Naive thymus-derived CD8-positive, alpha-beta T cell (primary cell): ENCODE data around the gene SNAP47. TPM values are rescaled to one million over a fixed set of nuclear protein-coding genes. Genes with fewer than 3 reads are reported as not detected.

ENCODE experiments used
- ATAC-seq, 2 donors: fragments of 150-1000 bp; cut with Tn5 transposase in 1 of 2; sonication (Bioruptor Pico), chemical (Tn5 transposase) in 1 of 2; 1 replicate in 1 of 2; 2 replicates in 1 of 2; pipeline ENCODE4 v1.10.0; 2021; ENCODE audit warnings: mild to moderate bottlenecking in 2 of 2, moderate library complexity in 2 of 2
- POLR2A ChIA-PET: fragments of 350-600 bp; sonication (Branson Sonifier 250); formaldehyde crosslinking; loops from one replicate; lab custom pipeline; 2021; ENCODE audit warnings: antibody characterized with exemption; lab: Charles Lee
- DNase-seq, 10 donors: peaks; one replicate each; pipeline versions ENCODE4 v3.0.0 to v3.0.0-alpha.2; 2020 to 2022
- H3K27ac Mint-ChIP-seq, 10 donors: one replicate each; pipeline ENCODE4 v1.8.0; 2020 to 2022; ENCODE audit warnings: mild to moderate bottlenecking in 10 of 10, mixed read lengths in 10 of 10, moderate library complexity in 4 of 10, inconsistent platforms in 1 of 10
- H3K27me3 Mint-ChIP-seq, 5 donors: one replicate each; pipeline ENCODE4 v1.8.0; 2021 to 2022; ENCODE audit warnings: mixed read lengths in 5 of 5
- H3K36me3 Mint-ChIP-seq, 3 donors: one replicate each; pipeline ENCODE4 v1.8.0; 2020 to 2022; ENCODE audit warnings: mixed read lengths in 3 of 3, mild to moderate bottlenecking in 2 of 3, inconsistent platforms in 1 of 3
- H3K4me1 Mint-ChIP-seq, 4 donors: one replicate each; pipeline ENCODE4 v1.8.0; 2021 to 2022; ENCODE audit warnings: mixed read lengths in 4 of 4
- H3K4me3 Mint-ChIP-seq, 10 donors: one replicate each; pipeline ENCODE4 v1.8.0; 2020 to 2022; ENCODE audit warnings: mild to moderate bottlenecking in 10 of 10, mixed read lengths in 10 of 10, moderate library complexity in 6 of 10, inconsistent platforms in 1 of 10
- H3K9me3 Mint-ChIP-seq, 9 donors: one replicate each; pipeline ENCODE4 v1.8.0; 2020 to 2022; ENCODE audit warnings: mixed read lengths in 9 of 9, mild to moderate bottlenecking in 3 of 9, inconsistent platforms in 1 of 9, moderate library complexity in 1 of 9
- polyA plus RNA-seq, 3 donors: library from polyadenylated mRNA; unstranded; fragments of 300-500 nt; fragmentation: Illumina TruSeq; gene quantifications; one replicate each; pipeline ENCODE4 v1.2.3, GENCODE V29; 2021
- total RNA-seq, 8 experiments: library from RNA in 2 of 8; stranded (reverse) in 2 of 8; gene quantifications; one replicate each; pipeline ENCODE4 v1.2.3 and lab custom pipeline; 2021 to 2026

SNAP47 gene
- total and polyA plus RNA-seq, 5 experiments from 2014 or later = 25.0 to 46.6 (median 40.0) TPM

- H3K27ac Mint-ChIP-seq = peak overlapping the region; percentile 87 to 96 (median 92)
- peak; percentile 2 to 8 for ATAC-seq
- DNase-seq = peak in 1 of 10 donors; percentile 35
- peak overlapping the region; percentile 59 to 86 (median 76) for H3K4me3 Mint-ChIP-seq
- POLR2A ChIA-PET = interaction anchor here (0.7 to 3.4 kb wide), 12 partner anchors 8 to 418 kb away, joined by 3 to 38 read pairs (median 7); partner anchors contain the start of genes ARF1, IBA57, JMJD4 and SNAP47
- no peaks in the 10 kb centered on the region for H3K27me3 Mint-ChIP-seq
- H3K4me1 Mint-ChIP-seq = peaks cover 33 to 79% (median 71%) of the 10 kb centered on the region in 4 donors
- no peaks in the 10 kb centered on the region for H3K9me3 Mint-ChIP-seq
- peaks cover 0 to 13% (median 10%) of the 10 kb centered on the region in 3 donors for H3K36me3 Mint-ChIP-seq
Measured at GRCh38 chr1:227766653-227767277, 31.5 kb downstream of the SNAP47 start.

- POLR2A ChIA-PET = interaction anchor here (1.0 to 3.0 kb wide), 3 partner anchors 19 to 103 kb away, joined by 4 to 38 read pairs (median 6); no protein-coding TSS in a partner anchor
- no peaks in the 10 kb centered on the region for H3K27me3 Mint-ChIP-seq
- peak overlapping the region; percentile 45 to 86 (median 74) for H3K4me3 Mint-ChIP-seq
Measured at GRCh38 chr1:227767401-227768124, 32.3 kb downstream of the SNAP47 start.

GRCh38 chr1:227768125-227768439, 32.8 kb downstream of the SNAP47 start:
- Mint-ChIP-seq H3K27me3 (no peaks in the 10 kb centered on the region), H3K36me3 (peaks cover 0 to 13% (median 10%) of the 10 kb centered on the region in 3 donors), H3K4me1 (peaks cover 36 to 79% (median 67%) of the 10 kb centered on the region in 4 donors), H3K4me3 (peak overlapping the region in 2 of 10 donors; percentile 30 to 73), H3K9me3 (no peaks in the 10 kb centered on the region), H3K27ac (peak overlapping the region in 1 of 10 donors; percentile 40)
- no peak for ATAC-seq
- POLR2A ChIA-PET = interaction anchor here (1.0 to 1.2 kb wide), 2 partner anchors 20 to 102 kb away, joined by 4 to 6 read pairs; no protein-coding TSS in a partner anchor
- DNase-seq = peak in 1 of 10 donors; percentile 46

More at GRCh38 chr1:227767401-227768124, 32.3 kb downstream of the SNAP47 start:
- ATAC-seq (no peak), DNase-seq (no peak)
- H3K36me3 Mint-ChIP-seq = peaks cover 0 to 13% (median 10%) of the 10 kb centered on the region in 3 donors
- H3K27ac Mint-ChIP-seq = peak overlapping the region in 9 of 10 donors; percentile 59 to 96 (median 88)
- H3K9me3 Mint-ChIP-seq = no peaks in the 10 kb centered on the region
- peaks cover 34 to 79% (median 68%) of the 10 kb centered on the region in 4 donors for H3K4me1 Mint-ChIP-seq

GRCh38 chr1:227768640-227769039, 33.4 kb downstream of the SNAP47 start:
- Mint-ChIP-seq H3K27me3 (no peaks in the 10 kb centered on the region), H3K9me3 (no peaks in the 10 kb centered on the region), H3K4me3 (no peak overlapping the region), H3K4me1 (peaks cover 36 to 79% (median 67%) of the 10 kb centered on the region in 4 donors), H3K36me3 (peaks cover 0 to 13% (median 10%) of the 10 kb centered on the region in 3 donors), H3K27ac (peak overlapping the region in 4 of 10 donors; percentile 27 to 71 (median 67))
- DNase-seq (peak in 1 of 10 donors; percentile 34), ATAC-seq (no peak)
- POLR2A ChIA-PET = interaction anchor here (1.0 to 1.2 kb wide), 2 partner anchors 19 to 102 kb away, joined by 4 to 6 read pairs; no protein-coding TSS in a partner anchor

- H3K4me1 Mint-ChIP-seq = peaks cover 36 to 79% (median 67%) of the 10 kb centered on the region in 4 donors
- H3K4me3 Mint-ChIP-seq = no peak overlapping the region
- H3K9me3 Mint-ChIP-seq = no peaks in the 10 kb centered on the region
- DNase-seq (peak in 1 of 10 donors; percentile 43), ATAC-seq (no peak)
- H3K27me3 Mint-ChIP-seq = no peaks in the 10 kb centered on the region
- POLR2A ChIA-PET = interaction anchor here (1.2 kb wide), 1 partner anchor 19 kb away, joined by 6 read pairs; no protein-coding TSS in a partner anchor
- H3K27ac Mint-ChIP-seq = peak overlapping the region in 3 of 10 donors; percentile 14 to 70 (median 27)
- H3K36me3 Mint-ChIP-seq = peaks cover 0 to 13% (median 10%) of the 10 kb centered on the region in 3 donors
Measured at GRCh38 chr1:227769047-227769935, 34.1 kb downstream of the SNAP47 start.

GRCh38 chr1:227769936-227770494, 34.8 kb downstream of the SNAP47 start:
- ATAC-seq (no peak), DNase-seq (peak in 1 of 10 donors; percentile 52)
- POLR2A ChIA-PET = no interaction called here
- H3K27ac Mint-ChIP-seq = no peak overlapping the region
- no peak overlapping the region for H3K4me3 Mint-ChIP-seq
- H3K9me3 Mint-ChIP-seq = no peaks in the 10 kb centered on the region
- H3K4me1 Mint-ChIP-seq = peaks cover 40 to 78% (median 67%) of the 10 kb centered on the region in 4 donors
- no peaks in the 10 kb centered on the region for H3K27me3 Mint-ChIP-seq
- H3K36me3 Mint-ChIP-seq = peaks cover 0 to 13% (median 10%) of the 10 kb centered on the region in 3 donors

GRCh38 chr1:227770812-227771211, 35.6 kb downstream of the SNAP47 start:
- DNase-seq = peak in 1 of 10 donors; percentile 57
- peaks cover 0 to 13% (median 10%) of the 10 kb centered on the region in 3 donors for H3K36me3 Mint-ChIP-seq

GRCh38 chr1:227771326-227771725, 36.1 kb downstream of the SNAP47 start:
- Mint-ChIP-seq H3K27me3 (no peaks in the 10 kb centered on the region), H3K36me3 (peaks cover 0 to 15% (median 10%) of the 10 kb centered on the region in 3 donors), H3K27ac (peak overlapping the region in 1 of 10 donors; percentile 27), H3K4me1 (peaks cover 34 to 70% (median 57%) of the 10 kb centered on the region in 4 donors), H3K9me3 (no peaks in the 10 kb centered on the region), H3K4me3 (no peak overlapping the region)
- POLR2A ChIA-PET = no interaction called here
- ATAC-seq (no peak), DNase-seq (peak in 1 of 10 donors; percentile 42)

More at GRCh38 chr1:227770812-227771211, 35.6 kb downstream of the SNAP47 start:
- Mint-ChIP-seq H3K9me3 (no peaks in the 10 kb centered on the region), H3K4me3 (no peak overlapping the region), H3K27me3 (no peaks in the 10 kb centered on the region), H3K27ac (no peak overlapping the region), H3K4me1 (peaks cover 38 to 73% (median 60%) of the 10 kb centered on the region in 4 donors)
- POLR2A ChIA-PET = no interaction called here
- no peak for ATAC-seq

GRCh38 chr1:227771771-227772170, 36.5 kb downstream of the SNAP47 start:
- H3K4me1 Mint-ChIP-seq = peaks cover 31 to 67% (median 54%) of the 10 kb centered on the region in 4 donors
- peak overlapping the region in 2 of 10 donors; percentile 54 to 59 for H3K4me3 Mint-ChIP-seq
- no peaks in the 10 kb centered on the region for H3K9me3 Mint-ChIP-seq
- POLR2A ChIA-PET = interaction anchor here (3.6 kb wide), 1 partner anchor 16 kb away, joined by 26 read pairs; no protein-coding TSS in a partner anchor
- no peaks in the 10 kb centered on the region for H3K27me3 Mint-ChIP-seq
- H3K36me3 Mint-ChIP-seq = peaks cover 0 to 19% (median 10%) of the 10 kb centered on the region in 3 donors
- DNase-seq (peak in 1 of 10 donors; percentile 10), ATAC-seq (no peak)
- H3K27ac Mint-ChIP-seq = peak overlapping the region in 6 of 10 donors; percentile 6 to 91 (median 60)

- Mint-ChIP-seq H3K9me3 (no peaks in the 10 kb centered on the region), H3K27ac (peak overlapping the region; percentile 76 to 96 (median 95)), H3K27me3 (no peaks in the 10 kb centered on the region), H3K36me3 (peaks cover 0 to 12% (median 4%) of the 10 kb centered on the region in 3 donors), H3K4me3 (peak overlapping the region in 9 of 10 donors; percentile 14 to 88 (median 72)), H3K4me1 (peaks cover 22 to 52% (median 38%) of the 10 kb centered on the region in 4 donors)
- DNase-seq = peak in 2 of 10 donors; percentile 6 to 63
- peak; percentile 11 to 13 for ATAC-seq
- POLR2A ChIA-PET = interaction anchor here (1.0 to 3.6 kb wide), 5 partner anchors 8 to 114 kb away, joined by 3 to 26 read pairs (median 15); no protein-coding TSS in a partner anchor
Measured at GRCh38 chr1:227773558-227773957, 38.3 kb downstream of the SNAP47 start.
